GM23338 (cell line): ENCODE results near the gene FOXM1.

ENCODE experiments used
- CTCF ChIP-seq, 2 experiments: fragments of 200-600 bp in 1 of 2; sonication (generic) in 1 of 2; conservative IDR thresholded peaks; 2 replicates each; pipeline versions ENCODE4 v1.5.1 to v1.6.1; 2016 to 2017; ENCODE audit warnings: antibody characterized with exemption in 2 of 2, low read depth in 2 of 2, mild to moderate bottlenecking in 2 of 2, moderate library complexity in 1 of 2
- EZH2phosphoT487 ChIP-seq: fragments of 200-600 bp; sonication (generic); IDR thresholded peaks from one replicate; pipeline ENCODE4 v1.8.1; 2018; ENCODE audit warnings: antibody characterized with exemption; ENCODE audit not compliant: unreplicated experiment
- POLR2AphosphoS5 ChIP-seq: IDR thresholded peaks from 2 replicates; pipeline ENCODE4 v1.6.1; 2016; ENCODE audit warnings: antibody characterized with exemption, low read depth

GRCh38 chr12:2811801-2812200, 65.2 kb downstream of the FOXM1 start:
- TF ChIP-seq POLR2AphosphoS5 (no peak), EZH2phosphoT487 (no peak), CTCF (conservative IDR thresholded peaks at IDR 0.05; ENCODE audit: low read depth in 2 of 2) (no peak)
